IMR-90 (cell line): ENCODE measurements around the gene SNAPIN. TPM values are rescaled to one million over a fixed set of nuclear protein-coding genes. Genes with fewer than 3 reads are reported as not detected.

ENCODE experiments used
- ATAC-seq: fragments of 200-7000 bp; cut with Tn5 transposase; 2 replicates; pipeline ENCODE4 v1.9.1; 2020; ENCODE audit warnings: low read depth, mild to moderate bottlenecking, moderate library complexity
- BruUV-seq: library from RNA; stranded (reverse); fragments of 400-500 nt; replicated peaks from 2 replicates; lab custom pipeline; 2021; lab: Mats Ljungman, UMichigan
- CTCF ChIA-PET: fragments of 300-600 bp; formaldehyde crosslinking; extraction: SDS; loops from one replicate; lab custom pipeline; 2021; ENCODE audit warnings: antibody characterized with exemption; lab: Yijun Ruan, JAX
- POLR2A ChIA-PET: fragments of 300-600 bp; sonication (Branson Sonifier 250); formaldehyde crosslinking; loops from one replicate; lab custom pipeline; 2022; ENCODE audit warnings: antibody characterized with exemption; ENCODE audit not compliant: unreplicated experiment; lab: Charles Lee
- DNase-seq: peaks from one replicate; pipeline ENCODE4 v3.0.0; 2013
- H2AFZ ChIP-seq: replicated peaks from 2 replicates; pipeline ENCODE3; 2013; ENCODE audit warnings: low read length, mild to moderate bottlenecking; ENCODE audit not compliant: poor library complexity
- H2AK5ac ChIP-seq: 2 replicates; pipeline ENCODE4 v1.6.1; 2013; ENCODE audit warnings: low read depth, low read length, inconsistent platforms
- H2AK9ac ChIP-seq: replicated peaks from 2 replicates; pipeline ENCODE3; 2013; ENCODE audit warnings: mild to moderate bottlenecking, low read depth, low read length, moderate library complexity; ENCODE audit not compliant: poor library complexity
- H2BK120ac ChIP-seq: 2 replicates; pipeline ENCODE4 v1.6.1; 2013; ENCODE audit warnings: low read depth, low read length, inconsistent platforms
- H2BK15ac ChIP-seq: 3 replicates; pipeline ENCODE4 v1.6.1; 2013; ENCODE audit warnings: low read depth, low read length, inconsistent platforms
- H2BK20ac ChIP-seq: 2 replicates; pipeline ENCODE4 v1.6.1; 2013; ENCODE audit warnings: low read depth, mild to moderate bottlenecking, inconsistent platforms, low read length, moderate library complexity
- H2BK5ac ChIP-seq: 2 replicates; pipeline ENCODE4 v1.6.1; 2013; ENCODE audit warnings: mild to moderate bottlenecking, low read depth, low read length, inconsistent platforms; ENCODE audit not compliant: poor library complexity, severe bottlenecking
- H3K14ac ChIP-seq: replicated peaks from 2 replicates; pipeline ENCODE4 v1.6.1; 2013; ENCODE audit warnings: low read depth, low read length, inconsistent platforms
- H3K18ac ChIP-seq: 2 replicates; pipeline ENCODE4 v1.6.1; 2013; ENCODE audit warnings: low read depth, low read length, control low read depth
- H3K23ac ChIP-seq: 2 replicates; pipeline ENCODE4 v1.6.1; 2013; ENCODE audit warnings: low read depth, low read length, inconsistent platforms
- H3K27ac ChIP-seq: 2 replicates; pipeline ENCODE4 v1.5.1; 2013; ENCODE audit warnings: mild to moderate bottlenecking, control low read depth, low read length; ENCODE audit not compliant: insufficient read depth
- H3K27me3 ChIP-seq: 2 replicates; pipeline ENCODE4 v1.6.1; 2013; ENCODE audit warnings: low read length; ENCODE audit not compliant: control insufficient read depth, insufficient read depth
- H3K36me3 ChIP-seq: 2 replicates; pipeline ENCODE4 v1.6.1; 2013; ENCODE audit warnings: low read length, mixed read lengths; ENCODE audit not compliant: control insufficient read depth, insufficient read depth
- H3K4ac ChIP-seq: 2 replicates; pipeline ENCODE4 v1.6.1; 2013; ENCODE audit warnings: low read depth, low read length, inconsistent platforms
- H3K4me1 ChIP-seq: 2 replicates; pipeline ENCODE4 v1.6.1; 2013; ENCODE audit warnings: low read length, mixed read lengths; ENCODE audit not compliant: control insufficient read depth, insufficient read depth
- H3K4me2 ChIP-seq: 2 replicates; pipeline ENCODE4 v1.6.1; 2013; ENCODE audit warnings: low read depth, mild to moderate bottlenecking, control low read depth, low read length, moderate library complexity
- H3K4me3 ChIP-seq: 2 replicates; pipeline ENCODE4 v1.5.1; 2013; ENCODE audit warnings: low read depth, mild to moderate bottlenecking, control low read depth, low read length, moderate library complexity; ENCODE audit not compliant: insufficient read depth
- H3K56ac ChIP-seq: 2 replicates; pipeline ENCODE4 v1.6.1; 2013; ENCODE audit warnings: low read length, inconsistent platforms; ENCODE audit not compliant: insufficient read depth; ENCODE audit errors: extremely low read depth
- H3K79me1 ChIP-seq, 2 experiments: 2 replicates each; pipeline ENCODE4 v1.6.1; 2013; ENCODE audit warnings: low read length in 2 of 2, inconsistent platforms in 1 of 2, low read depth in 1 of 2
- H3K9ac ChIP-seq: 2 replicates; pipeline ENCODE4 v1.6.1; 2013; ENCODE audit warnings: low read depth, low read length, control low read depth
- H3K9me1 ChIP-seq: 2 replicates; pipeline ENCODE4 v1.6.1; 2013; ENCODE audit warnings: low read length, inconsistent platforms; ENCODE audit not compliant: insufficient read depth
- H3K9me3 ChIP-seq: 2 replicates; pipeline ENCODE4 v1.6.1; 2013; ENCODE audit warnings: low read length; ENCODE audit not compliant: control insufficient read depth, insufficient read depth
- H4K20me1 ChIP-seq: 2 replicates; pipeline ENCODE4 v1.6.1; 2013; ENCODE audit warnings: low read length, inconsistent platforms; ENCODE audit not compliant: insufficient read depth
- H4K5ac ChIP-seq: 2 replicates; pipeline ENCODE4 v1.6.1; 2013; ENCODE audit warnings: mild to moderate bottlenecking, low read depth, low read length, control low read depth
- H4K8ac ChIP-seq, 2 experiments: 2 replicates each; pipeline ENCODE4 v1.6.1; 2013; ENCODE audit warnings: low read depth in 2 of 2, low read length in 2 of 2, control low read depth in 1 of 2, inconsistent platforms in 1 of 2
- H4K91ac ChIP-seq: 2 replicates; pipeline ENCODE4 v1.6.1; 2013; ENCODE audit warnings: low read depth, low read length, inconsistent platforms; ENCODE audit not compliant: insufficient read depth
- BHLHE40 ChIP-seq: fragments of 150-350 bp; IDR thresholded peaks from 2 replicates; pipeline ENCODE4 v1.6.1; 2016; ENCODE audit warnings: mild to moderate bottlenecking, low read depth, low read length
- CEBPB ChIP-seq: IDR thresholded peaks from 2 replicates; pipeline ENCODE4 v1.6.1; 2012; ENCODE audit warnings: low read depth, low read length, improper control_type of control experiment
- CHD1 ChIP-seq: IDR thresholded peaks from 2 replicates; pipeline ENCODE4 v1.6.1; 2012; ENCODE audit warnings: low read depth, low read length, improper control_type of control experiment
- CTCF ChIP-seq: conservative IDR thresholded peaks from 2 replicates; pipeline ENCODE4 v1.5.1; 2012; ENCODE audit warnings: mild to moderate bottlenecking, low read depth, low read length, improper control_type of control experiment
- ELK1 ChIP-seq: fragments of 150-350 bp; IDR thresholded peaks from 2 replicates; pipeline ENCODE4 v1.6.1; 2016; ENCODE audit warnings: low read depth, mild to moderate bottlenecking, low read length, moderate library complexity, borderline replicate concordance
- FOS ChIP-seq: fragments of 150-350 bp; IDR thresholded peaks from 2 replicates; pipeline ENCODE4 v1.6.1; 2016; ENCODE audit warnings: low read depth, low read length
- MAFK ChIP-seq: IDR thresholded peaks from 2 replicates; pipeline ENCODE4 v1.6.1; 2012; ENCODE audit warnings: low read depth, low read length, improper control_type of control experiment
- MAZ ChIP-seq: IDR thresholded peaks from 2 replicates; pipeline ENCODE4 v1.6.1; 2012; ENCODE audit warnings: low read depth, mild to moderate bottlenecking, low read length, improper control_type of control experiment, moderate library complexity, borderline replicate concordance
- MXI1 ChIP-seq: IDR thresholded peaks from 2 replicates; pipeline ENCODE4 v1.6.1; 2012; ENCODE audit warnings: low read depth, mild to moderate bottlenecking, low read length, moderate library complexity, borderline replicate concordance
- NFE2L2 ChIP-seq: fragments of 150-350 bp; IDR thresholded peaks from 2 replicates; pipeline ENCODE4 v1.6.1; 2016; ENCODE audit warnings: low read depth, mild to moderate bottlenecking, low read length
- POLR2A ChIP-seq: IDR thresholded peaks from 2 replicates; pipeline ENCODE4 v1.6.1; 2012; ENCODE audit warnings: mild to moderate bottlenecking, low read depth, low read length
- RAD21 ChIP-seq: IDR thresholded peaks from 2 replicates; pipeline ENCODE4 v1.6.1; 2012; ENCODE audit warnings: low read length, improper control_type of control experiment
- RCOR1 ChIP-seq: IDR thresholded peaks from 2 replicates; pipeline ENCODE4 v1.6.1; 2012; ENCODE audit warnings: mild to moderate bottlenecking, low read length, improper control_type of control experiment; ENCODE audit not compliant: insufficient replicate concordance
- RFX5 ChIP-seq: IDR thresholded peaks from 2 replicates; pipeline ENCODE4 v1.8.0; 2012; ENCODE audit warnings: low read depth, mild to moderate bottlenecking, low read length, moderate library complexity
- SMC3 ChIP-seq: fragments of 150-350 bp; IDR thresholded peaks from 2 replicates; pipeline ENCODE4 v1.6.1; 2016; ENCODE audit warnings: low read depth, mild to moderate bottlenecking, antibody characterized with exemption, low read length, moderate library complexity
- WGBS, 2 experiments: methylation state at CpG; one replicate each; pipeline versions ENCODE4 v1.1.5 to v1.1.7; 2013; ENCODE audit warnings: missing lambda C conversion rate in 2 of 2; ENCODE audit not compliant: insufficient read length in 1 of 2; ENCODE audit errors: extremely low coverage in 2 of 2; 5-methylcytosine and 5-hydroxymethylcytosine counted together
- dilution Hi-C: fragments of 300-500 bp; cut with HindIII; formaldehyde crosslinking; loops from one replicate; pipeline ENCODE4 v1.14.3; 2018; ENCODE audit warnings: low sequenced_read_pairs; ENCODE audit not compliant: unreplicated experiment
- in situ Hi-C: fragments of 300-500 bp; cut with MboI; formaldehyde crosslinking; loops from 3 replicates; pipeline ENCODE4 v1.14.3; 2019; ENCODE audit warnings: low sequenced_read_pairs, inconsistent platforms, mixed read lengths
- intact Hi-C: fragments of 100-400 bp; cut with micrococcal nuclease; formaldehyde crosslinking; loops from 2 replicates; pipeline ENCODE4 v1.10.0; 2022
- polyA plus RNA-seq, 3 experiments: library from polyadenylated mRNA; depleted of rRNA; stranded (reverse); fragments of >200 nt; gene quantifications; 2 replicates each; pipeline ENCODE4 v1.2.3, GENCODE V29; 2012; ENCODE audit warnings: low replicate concordance in 1 of 3
- total RNA-seq: library from RNA; depleted of rRNA; stranded (reverse); fragments of >200 nt; gene quantifications from 2 replicates; pipeline ENCODE4 v1.2.3, GENCODE V29; 2012
- TF ChIP-seq, protein P1 (sequence below): fragments of 150-350 bp; IDR thresholded peaks from 2 replicates; pipeline ENCODE4 v1.6.1; 2017; ENCODE audit warnings: mild to moderate bottlenecking, antibody characterized with exemption, low read length, low read depth

SNAPIN gene
- total and polyA plus RNA-seq, 2 of the 4 experiments (the other 2 are of a cell fraction): 37.4 to 40.9 TPM

DNA sequence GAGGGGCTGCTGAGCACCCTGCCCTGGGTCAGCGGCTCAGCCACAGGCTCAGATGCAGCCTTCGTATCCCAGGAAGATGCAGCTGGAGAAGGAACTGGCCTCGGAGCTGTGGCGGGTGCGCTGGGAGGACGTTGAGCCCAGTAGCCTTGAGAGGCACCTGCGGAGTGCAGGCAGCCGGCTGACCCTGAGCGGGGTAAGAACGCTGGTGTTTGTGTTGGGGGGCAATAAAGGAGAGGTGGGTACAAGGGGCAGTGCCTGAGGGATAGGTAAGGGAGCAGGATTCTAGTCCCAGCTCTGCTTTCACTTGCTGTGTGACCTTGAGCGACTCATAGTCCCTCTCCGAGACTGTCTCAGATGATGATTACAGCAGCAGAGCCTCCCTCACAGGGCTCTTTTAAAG lies 26.4 kb downstream of the SNAPIN start:
- POLR2A ChIA-PET: no interaction called here
- WGBS, 2 experiments: 50% methylated on average over 1 of the region's 12 CpGs; no CpG with 5 or more reads in 1 of the 2 experiments
- dilution Hi-C loops: no loop called here

More for the DNA sequence above, 26.4 kb downstream of the SNAPIN start:
- Histone ChIP-seq H2AFZ (no peak overlapping the region), H3K27ac (no peak overlapping the region), H2AK5ac (no peak overlapping the region), H4K8ac (no peak overlapping the region), H2BK5ac (no peak overlapping the region), H2BK120ac (no peak overlapping the region), H4K5ac (no peak overlapping the region), H3K9me1 (no peaks in the 10 kb centered on the region), H2AK9ac (no peak overlapping the region), H3K18ac (no peak overlapping the region), H3K4ac (no peak overlapping the region), H3K23ac (no peak overlapping the region), H3K4me2 (no peak overlapping the region), H3K79me1 (no peaks in the 10 kb centered on the region), H3K56ac (no peak overlapping the region), H2BK20ac (no peak overlapping the region), H3K9ac (no peak overlapping the region), H3K9me3 (no peaks in the 10 kb centered on the region), H2BK15ac (no peak overlapping the region), H3K4me3 (no peak overlapping the region), H3K27me3 (peaks cover 55% of the 10 kb centered on the region), H3K36me3 (no peaks in the 10 kb centered on the region), H4K91ac (no peak overlapping the region), H3K14ac (no peak overlapping the region), H4K20me1 (no peaks in the 10 kb centered on the region; the same call in 1 of the 2 replicates), H3K4me1 (no peaks in the 10 kb centered on the region)
- CTCF ChIA-PET: no interaction called here
- TF ChIP-seq SMC3 (no peak), FOS (no peak), RCOR1 (no peak), CTCF (no peak), POLR2A (no peak), RAD21 (no peak), BHLHE40 (no peak), CHD1 (no peak), CEBPB (no peak), RFX5 (no peak), MXI1 (no peak), MAFK (no peak), MAZ (no peak), ELK1 (no peak), NFE2L2 (no peak)
- TF ChIP-seq, protein P1, sequence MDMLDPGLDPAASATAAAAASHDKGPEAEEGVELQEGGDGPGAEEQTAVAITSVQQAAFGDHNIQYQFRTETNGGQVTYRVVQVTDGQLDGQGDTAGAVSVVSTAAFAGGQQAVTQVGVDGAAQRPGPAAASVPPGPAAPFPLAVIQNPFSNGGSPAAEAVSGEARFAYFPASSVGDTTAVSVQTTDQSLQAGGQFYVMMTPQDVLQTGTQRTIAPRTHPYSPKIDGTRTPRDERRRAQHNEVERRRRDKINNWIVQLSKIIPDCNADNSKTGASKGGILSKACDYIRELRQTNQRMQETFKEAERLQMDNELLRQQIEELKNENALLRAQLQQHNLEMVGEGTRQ: no peak
- no TSS peak for BruUV-seq
- ATAC-seq (no peak), DNase-seq (no peak)
- in situ Hi-C loops (no loop called here), intact Hi-C loops (no loop called here)
